ENCODE measurements around the gene RNF150. TPM values are rescaled to one million over a fixed set of nuclear protein-coding genes. Genes with fewer than 3 reads are reported as not detected.

Gene RNF150
- total and polyA plus RNA-seq, 2 of the 8 experiments (the other 6 are each of a cell fraction or from before 2014, with no cell fraction given): 3.4 to 4.8 TPM

GRCh38 chr4:141121101-141121500 lies 12.2 kb downstream of the RNF150 start:
- DNase-seq (ENCODE audit: low read depth in 1 of 2, low spot score in 2 of 2): no peak
- Histone ChIP-seq H3K36me3 (ENCODE audit: control insufficient read depth in 2 of 4, insufficient read depth in 4 of 4, low read length in 3 of 4) (no peaks in the 10 kb centered on the region), H3K56ac (replicated peaks; ENCODE audit: insufficient read length, low read depth, low read length) (no peak overlapping the region), H3K79me1 (ENCODE audit: low read depth, low read length) (no peaks in the 10 kb centered on the region), H4K8ac (ENCODE audit: extremely low read depth, insufficient read depth, low read length) (no peak overlapping the region; the same call in 1 of the 2 replicates), H3K4ac (replicated peaks; ENCODE audit: insufficient read length, low read depth, low read length) (no peak overlapping the region), H2BK15ac (ENCODE audit: low read length) (no peak overlapping the region), H3K18ac (ENCODE audit: extremely low read depth, low read length) (no peak overlapping the region), H2BK12ac (ENCODE audit: low read depth, low read length) (no peak overlapping the region), H2BK120ac (replicated peaks; ENCODE audit: low read depth, low read length) (no peak overlapping the region), H3K4me1 (replicated peaks in 1 of 4; ENCODE audit: control insufficient read depth in 3 of 4, insufficient read depth in 4 of 4, low read length in 3 of 4) (peaks cover 0 to 6% (median 0%) of the 10 kb centered on the region in 4 experiments; a peak in 2 of 7 replicates), H4K5ac (ENCODE audit: insufficient read length, low read depth, low read length) (no peak overlapping the region), H3K9me3 (ENCODE audit: insufficient read depth in 2 of 2, low read depth in 1 of 2, low read length in 1 of 2) (no peaks in the 10 kb centered on the region), H3K79me2 (ENCODE audit: control insufficient read depth in 1 of 2, insufficient read depth in 2 of 2, low read length in 2 of 2) (no peaks in the 10 kb centered on the region), H2AK5ac (ENCODE audit: low read depth, low read length) (no peak overlapping the region), H4K20me1 (replicated peaks in 1 of 2; ENCODE audit: control insufficient read depth in 1 of 2, insufficient read depth in 2 of 2, low read length in 2 of 2) (no peaks in the 10 kb centered on the region), H2BK5ac (ENCODE audit: low read depth, low read length) (no peak overlapping the region), H2BK20ac (ENCODE audit: low read length) (no peak overlapping the region), H3K4me3 (ENCODE audit: extremely low read depth in 1 of 4, insufficient read depth in 2 of 4, low read depth in 3 of 4, low read length in 4 of 4) (no peak overlapping the region), H3K9ac (replicated peaks in 1 of 4; ENCODE audit: extremely low read depth in 1 of 4, low read depth in 3 of 4, low read length in 3 of 4) (no peak overlapping the region), H3K14ac (ENCODE audit: insufficient read length) (no peak overlapping the region), H3K23ac (ENCODE audit: insufficient read length) (no peak overlapping the region), H3K27me3 (replicated peaks in 1 of 4; ENCODE audit: control insufficient read depth in 3 of 4, extremely low read depth in 1 of 4, insufficient read depth in 3 of 4, low read length in 3 of 4) (no peaks in the 10 kb centered on the region), H3K27ac (ENCODE audit: low read depth, low read length) (no peak overlapping the region), H3K23me2 (ENCODE audit: low read depth, low read length) (no peaks in the 10 kb centered on the region), H2AFZ (ENCODE audit: low read length) (no peak overlapping the region), H4K91ac (replicated peaks; ENCODE audit: insufficient read length, low read length) (peak overlapping the region; percentile 26), H3K4me2 (ENCODE audit: insufficient read depth in 1 of 2, low read depth in 2 of 2, low read length in 2 of 2) (no peak overlapping the region)
- 100% methylated on average over 1 of the region's 1 CpG; no CpG with 5 or more reads in 1 of the 2 experiments for WGBS, 2 experiments (ENCODE audit: extremely low coverage in 1 of 2, insufficient coverage in 1 of 2, insufficient read length in 1 of 2, insufficient replicate concordance in 2 of 2, low coverage in 1 of 2, low lambda C conversion rate in 2 of 2, missing lambda C conversion rate in 1 of 2)
- FAIRE-seq: no peak
- CTCF ChIA-PET (ENCODE audit: partially characterized antibody): interaction anchor here (0.9 to 1.7 kb wide), 2 partner anchors 13 kb away, joined by 5 to 7 read pairs; partner anchors contain the start of gene RNF150
- POLR2A ChIA-PET (ENCODE audit: partially characterized antibody): no interaction called here
- TF ChIP-seq SIN3A (conservative IDR thresholded peaks at IDR 0.05 in 1 of 2, IDR thresholded peaks at IDR 0.05 in 1 of 2; ENCODE audit: low read depth in 1 of 2, low read length in 2 of 2): no peak
- no peak for TF ChIP-seq ATF3 (IDR thresholded peaks at IDR 0.05; ENCODE audit: insufficient read depth, low read depth, low read length)
- TF ChIP-seq, protein P1, sequence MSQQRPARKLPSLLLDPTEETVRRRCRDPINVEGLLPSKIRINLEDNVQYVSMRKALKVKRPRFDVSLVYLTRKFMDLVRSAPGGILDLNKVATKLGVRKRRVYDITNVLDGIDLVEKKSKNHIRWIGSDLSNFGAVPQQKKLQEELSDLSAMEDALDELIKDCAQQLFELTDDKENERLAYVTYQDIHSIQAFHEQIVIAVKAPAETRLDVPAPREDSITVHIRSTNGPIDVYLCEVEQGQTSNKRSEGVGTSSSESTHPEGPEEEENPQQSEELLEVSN (IDR thresholded peaks at IDR 0.05): no peak
- no peak for TF ChIP-seq ZNF274 (IDR thresholded peaks at IDR 0.05; ENCODE audit: borderline replicate concordance, extremely low read depth, low read length)
- TF ChIP-seq, protein P2, sequence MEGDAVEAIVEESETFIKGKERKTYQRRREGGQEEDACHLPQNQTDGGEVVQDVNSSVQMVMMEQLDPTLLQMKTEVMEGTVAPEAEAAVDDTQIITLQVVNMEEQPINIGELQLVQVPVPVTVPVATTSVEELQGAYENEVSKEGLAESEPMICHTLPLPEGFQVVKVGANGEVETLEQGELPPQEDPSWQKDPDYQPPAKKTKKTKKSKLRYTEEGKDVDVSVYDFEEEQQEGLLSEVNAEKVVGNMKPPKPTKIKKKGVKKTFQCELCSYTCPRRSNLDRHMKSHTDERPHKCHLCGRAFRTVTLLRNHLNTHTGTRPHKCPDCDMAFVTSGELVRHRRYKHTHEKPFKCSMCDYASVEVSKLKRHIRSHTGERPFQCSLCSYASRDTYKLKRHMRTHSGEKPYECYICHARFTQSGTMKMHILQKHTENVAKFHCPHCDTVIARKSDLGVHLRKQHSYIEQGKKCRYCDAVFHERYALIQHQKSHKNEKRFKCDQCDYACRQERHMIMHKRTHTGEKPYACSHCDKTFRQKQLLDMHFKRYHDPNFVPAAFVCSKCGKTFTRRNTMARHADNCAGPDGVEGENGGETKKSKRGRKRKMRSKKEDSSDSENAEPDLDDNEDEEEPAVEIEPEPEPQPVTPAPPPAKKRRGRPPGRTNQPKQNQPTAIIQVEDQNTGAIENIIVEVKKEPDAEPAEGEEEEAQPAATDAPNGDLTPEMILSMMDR (IDR thresholded peaks at IDR 0.05; ENCODE audit: control extremely low read depth in 1 of 3, insufficient read depth in 1 of 3, low read depth in 1 of 3, low read length in 3 of 3): no peak
- TF ChIP-seq SRF (IDR thresholded peaks at IDR 0.05; ENCODE audit: low read depth, low read length): no peak
- no peak for TF ChIP-seq NRF1 (IDR thresholded peaks at IDR 0.05; ENCODE audit: low read depth, low read length)
- no peak for TF ChIP-seq RNF2 (IDR thresholded peaks at IDR 0.05; ENCODE audit: borderline replicate concordance, low read depth, low read length, missing control alignments, poor library complexity, severe bottlenecking)
- no peak for TF ChIP-seq POLR2A (IDR thresholded peaks at IDR 0.05; ENCODE audit: control extremely low read depth in 1 of 2, low read depth in 2 of 2, low read length in 2 of 2)
- TF ChIP-seq KDM5A (IDR thresholded peaks at IDR 0.05; ENCODE audit: low read length): no peak

Data from H1 (cell line).